Measurements from ENCODE around the gene VMO1. TPM values are rescaled to one million over a fixed set of nuclear protein-coding genes. Genes with fewer than 3 reads are reported as not detected.

The VMO1 gene
- polyA plus RNA-seq, 1 of the 3 experiments (the other 2 are of a cell fraction) = 1.3 TPM

GRCh38 chr17:4788807-4789700 is 2.9 kb upstream of the VMO1 start, which contains the start of gene GLTPD2:
Gene GLTPD2 (plus strand): TSS chr17:4788964. CDS start chr17:4789012, 48 bp downstream.
- H3K27me3 ChIP-seq (ENCODE audit: insufficient read depth) = peaks cover 4% of the 10 kb centered on the region; the same call in 1 of the 2 replicates
- H3K4me2 ChIP-seq = peak within 1 kb of the TSS; percentile 99
- H2AFZ ChIP-seq (ENCODE audit: low read depth) = peak within 1 kb of the TSS; percentile 85
- POLR2A ChIA-PET = interaction anchor here (1.0 to 1.8 kb wide), 8 partner anchors 17 to 178 kb away, joined by 3 to 10 read pairs (median 4); partner anchors contain the start of genes MINK1, PLD2, SPAG7 and TM4SF5
- no peaks in the 10 kb centered on the region for H3K9me2 ChIP-seq
- peak within 1 kb of the TSS; percentile 75; the same call in 1 of the 2 replicates for H3K9ac ChIP-seq
- H3K36me3 ChIP-seq (replicated peaks in 1 of 2; ENCODE audit: control insufficient read depth in 1 of 2, insufficient read depth in 2 of 2, low read length in 1 of 2) = no peaks in the 10 kb centered on the region
- H3K4me1 ChIP-seq (ENCODE audit: control insufficient read depth in 1 of 2, insufficient read depth in 2 of 2, low read depth in 1 of 2, low read length in 1 of 2) = peaks cover 8 to 19% of the 10 kb centered on the region in 2 experiments; a peak in 2 of 4 replicates
- peak; percentile 48 for DNase-seq
- WGBS (ENCODE audit: low lambda C conversion rate) = 40% methylated on average over 37 of the region's 62 CpGs
- no peaks in the 10 kb centered on the region for H3K9me3 ChIP-seq
- H3K79me2 ChIP-seq (ENCODE audit: insufficient read depth) = no peaks in the 10 kb centered on the region
- H3F3A ChIP-seq (replicated peaks; ENCODE audit: insufficient read depth) = peaks cover 5% of the 10 kb centered on the region
- H3K27ac ChIP-seq (ENCODE audit: low read depth in 2 of 2, low read length in 1 of 2) = peak within 1 kb of the TSS; percentile 70 to 82
- H3K4me3 ChIP-seq (ENCODE audit: low read depth in 2 of 2, low read length in 1 of 2) = peak within 1 kb of the TSS; percentile 59 to 79
- CTCF ChIA-PET = interaction anchor here (0.6 to 10.5 kb wide), 42 partner anchors 8 to 223 kb away, joined by 3 to 235 read pairs (median 5); partner anchors contain the start of genes ARRB2, C17orf107, CAMTA2 and CHRNE
- TF ChIP-seq RFX5 (IDR thresholded peaks at IDR 0.05; ENCODE audit: low read length) (no peak), CTCF (IDR thresholded peaks at IDR 0.05) (no peak), ELF1 (IDR thresholded peaks at IDR 0.05) (no peak), NFIC (IDR thresholded peaks at IDR 0.05; ENCODE audit: borderline replicate concordance) (no peak), MXI1 (IDR thresholded peaks at IDR 0.05; ENCODE audit: low read depth, low read length) (no peak), USF1 (IDR thresholded peaks at IDR 0.05; ENCODE audit: borderline replicate concordance, low read depth) (no peak), RCOR1 (IDR thresholded peaks at IDR 0.05; ENCODE audit: low read length) (no peak), PBX3 (IDR thresholded peaks at IDR 0.05) (no peak), SMC3 (IDR thresholded peaks at IDR 0.05; ENCODE audit: low read depth, low read length) (no peak), EZH2phosphoT487 (IDR thresholded peaks at IDR 0.05; ENCODE audit: borderline replicate concordance, low read depth) (no peak), TAF1 (IDR thresholded peaks at IDR 0.05; ENCODE audit: borderline replicate concordance, low read depth, low read length) (no peak), IRF3 (IDR thresholded peaks at IDR 0.05; ENCODE audit: low read depth, low read length) (no peak), RXRA (IDR thresholded peaks at IDR 0.05; ENCODE audit: borderline replicate concordance, low read depth) (no peak), FOSL2 (IDR thresholded peaks at IDR 0.05; ENCODE audit: borderline replicate concordance, low read depth) (no peak), TEAD4 (IDR thresholded peaks at IDR 0.05; ENCODE audit: borderline replicate concordance, insufficient read depth) (no peak), GABPA (IDR thresholded peaks at IDR 0.05; ENCODE audit: low read depth) (no peak), TCF12 (IDR thresholded peaks at IDR 0.05) (no peak), CHD2 (IDR thresholded peaks at IDR 0.05; ENCODE audit: low read length, partially characterized antibody) (no peak)
- H4K20me1 ChIP-seq (ENCODE audit: insufficient read depth) = no peaks in the 10 kb centered on the region

All from SK-N-SH (cell line).